GM13977 (cell line): ENCODE data around the gene OLIG1.

Experiments used
- DNase-seq: peaks from one replicate; pipeline ENCODE4 v3.0.0; 2012; ENCODE audit warnings: low spot score
- CTCF ChIP-seq: IDR thresholded peaks from 2 replicates; pipeline ENCODE4 v1.5.1; 2012; ENCODE audit warnings: mild to moderate bottlenecking, control low read depth; ENCODE audit not compliant: insufficient read depth; ENCODE audit errors: extremely low read depth, missing control alignments
- in situ Hi-C: fragments of 300-500 bp; cut with MboI; formaldehyde crosslinking; loops from one replicate; pipeline ENCODE4 v1.12.0; 2022; ENCODE audit warnings: low sequenced_read_pairs, low pct_unique_long_range_greater_than_20kb, mixed read lengths, inconsistent platforms; ENCODE audit not compliant: unreplicated experiment

The OLIG1 gene

GRCh38 chr21:33069243-33069642, 698 bp upstream of the OLIG1 start:
- in situ Hi-C loops: no loop called here
- DNase-seq: no peak
- TF ChIP-seq CTCF: no peak

DNA sequence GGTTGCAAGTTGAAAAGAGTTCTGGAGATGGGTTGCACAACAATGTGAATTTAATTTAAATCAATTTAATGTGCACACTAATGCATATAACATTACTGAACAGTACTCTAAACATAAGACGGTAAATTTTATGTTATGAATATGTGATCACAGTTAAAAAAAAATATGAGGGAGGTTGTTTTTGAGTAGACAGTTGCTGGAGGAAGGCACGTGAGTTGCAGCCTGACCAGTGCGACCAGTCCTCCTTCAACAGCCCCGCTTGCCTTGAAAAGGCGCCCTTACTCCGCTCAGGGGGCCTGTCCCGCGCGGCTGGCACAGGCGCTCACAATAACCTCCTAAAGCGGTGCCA, 322 bp upstream of the OLIG1 start:
- DNase-seq: no peak
- in situ Hi-C loops: no loop called here
- TF ChIP-seq CTCF: no peak

DNA sequence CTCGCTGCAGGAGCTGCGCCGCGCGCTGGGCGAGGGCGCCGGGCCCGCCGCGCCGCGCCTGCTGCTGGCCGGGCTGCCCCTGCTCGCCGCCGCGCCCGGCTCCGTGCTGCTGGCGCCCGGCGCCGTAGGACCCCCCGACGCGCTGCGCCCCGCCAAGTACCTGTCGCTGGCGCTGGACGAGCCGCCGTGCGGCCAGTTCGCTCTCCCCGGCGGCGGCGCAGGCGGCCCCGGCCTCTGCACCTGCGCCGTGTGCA, 730 bp downstream of the OLIG1 start:
- DNase-seq: no peak
- TF ChIP-seq CTCF: no peak
- in situ Hi-C loops: no loop called here

DNA sequence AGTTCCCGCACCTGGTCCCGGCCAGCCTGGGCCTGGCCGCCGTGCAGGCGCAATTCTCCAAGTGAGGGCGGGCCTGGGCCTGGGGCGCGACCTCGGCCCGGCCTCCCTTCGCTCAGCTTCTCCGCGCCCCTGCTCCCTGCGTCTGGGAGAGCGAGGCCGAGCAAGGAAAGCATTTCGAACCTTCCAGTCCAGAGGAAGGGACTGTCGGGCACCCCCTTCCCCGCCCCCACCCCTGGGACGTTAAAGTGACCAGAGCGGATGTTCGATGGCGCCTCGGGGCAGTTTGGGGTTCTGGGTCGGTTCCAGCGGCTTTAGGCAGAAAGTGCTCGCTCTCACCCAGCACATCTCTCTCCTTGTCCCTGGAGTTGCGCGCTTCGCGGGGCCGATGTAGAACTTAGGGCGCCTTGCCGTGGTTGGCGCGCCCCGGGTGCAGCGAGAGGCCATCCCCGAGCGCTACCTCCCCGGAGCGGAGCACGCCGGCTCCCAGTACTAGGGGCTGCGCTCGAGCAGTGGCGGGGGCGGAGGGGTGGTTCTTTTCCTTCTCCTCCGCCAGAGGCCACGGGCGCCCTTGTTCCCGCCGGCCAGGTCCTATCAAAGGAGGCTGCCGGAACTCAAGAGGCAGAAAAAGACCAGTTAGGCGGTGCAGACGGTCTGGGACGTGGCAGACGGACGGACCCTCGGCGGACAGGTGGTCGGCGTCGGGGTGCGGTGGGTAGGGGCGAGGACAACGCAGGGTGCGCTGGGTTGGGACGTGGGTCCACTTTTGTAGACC, 1.2 kb downstream of the OLIG1 start:
- peak; percentile 44 for DNase-seq
- in situ Hi-C loops: no loop called here
- TF ChIP-seq CTCF: no peak

DNA sequence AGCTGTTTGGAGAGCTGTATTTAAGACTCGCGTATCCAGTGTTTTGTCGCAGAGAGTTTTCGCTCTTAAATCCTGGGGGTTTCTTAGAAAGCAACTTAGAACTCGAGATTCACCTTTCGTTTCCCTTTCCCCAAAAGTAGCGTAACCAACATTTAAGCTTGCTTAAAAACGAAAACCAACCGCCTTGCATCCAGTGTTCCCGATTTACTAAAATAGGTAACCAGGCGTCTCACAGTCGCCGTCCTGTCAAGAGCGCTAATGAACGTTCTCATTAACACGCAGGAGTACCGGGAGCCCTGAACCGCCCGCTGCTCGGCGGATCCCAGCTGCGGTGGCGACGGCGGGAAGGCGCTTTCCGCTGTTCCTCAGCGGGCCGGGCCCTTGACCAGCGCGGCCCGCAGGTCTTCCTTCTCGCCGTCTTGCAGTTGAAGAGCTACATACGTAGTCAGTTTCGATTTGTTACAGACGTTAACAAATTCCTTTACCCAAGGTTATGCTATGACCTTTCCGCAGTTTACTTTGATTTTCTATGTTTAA, 1.9 kb downstream of the OLIG1 start:
- no peak for DNase-seq
- no peak for TF ChIP-seq CTCF
- in situ Hi-C loops: no loop called here

- no peak for TF ChIP-seq CTCF
- in situ Hi-C loops: no loop called here
- DNase-seq: no peak
These were observed 3.7 kb downstream of the OLIG1 start for GRCh38 chr21:33073636-33074035.
